H1 (cell line): ENCODE measurements around the gene ARL2. TPM values are rescaled to one million over a fixed set of nuclear protein-coding genes. Genes with fewer than 3 reads are reported as not detected.

Source experiments
- CTCF ChIA-PET: fragments of 300-600 bp; sonication (Branson Sonifier 250); formaldehyde crosslinking; loops from one replicate; lab custom pipeline; 2021; ENCODE audit not compliant: partially characterized antibody; lab: Charles Lee
- POLR2A ChIA-PET: fragments of 300-600 bp; sonication (Branson Sonifier 250); formaldehyde crosslinking; loops from one replicate; lab custom pipeline; 2021; ENCODE audit warnings: inconsistent platforms; ENCODE audit not compliant: partially characterized antibody; lab: Charles Lee
- DNase-seq, 2 experiments: peaks; one replicate each; pipeline versions ENCODE4 v3.0.0 to v3.0.0-alpha.2; 2010 to 2022; ENCODE audit warnings: low spot score in 2 of 2, low read depth in 1 of 2, mixed read lengths in 1 of 2
- FAIRE-seq: peaks from 2 replicates; lab custom pipeline; 2011; peaks lifted over from hg19 to GRCh38; lab: Jason Lieb, UNC
- H2AFZ ChIP-seq: 2 replicates; pipeline ENCODE4 v1.8.1; 2012; ENCODE audit warnings: low read length, inconsistent platforms
- H2AK5ac ChIP-seq: 2 replicates; pipeline ENCODE4 v1.6.1; 2013; ENCODE audit warnings: low read depth, low read length
- H2BK120ac ChIP-seq: replicated peaks from 2 replicates; pipeline ENCODE3; 2013; ENCODE audit warnings: low read depth, low read length, inconsistent platforms
- H2BK12ac ChIP-seq: 2 replicates; pipeline ENCODE4 v1.6.1; 2013; ENCODE audit warnings: low read depth, low read length
- H2BK15ac ChIP-seq: 2 replicates; pipeline ENCODE4 v1.6.1; 2013; ENCODE audit warnings: low read length
- H2BK20ac ChIP-seq: 2 replicates; pipeline ENCODE4 v1.6.1; 2013; ENCODE audit warnings: low read length
- H2BK5ac ChIP-seq: 2 replicates; pipeline ENCODE4 v1.6.1; 2013; ENCODE audit warnings: low read depth, low read length
- H3K14ac ChIP-seq: 2 replicates; pipeline ENCODE4 v1.6.1; 2013; ENCODE audit warnings: inconsistent platforms; ENCODE audit not compliant: insufficient read length
- H3K18ac ChIP-seq: 2 replicates; pipeline ENCODE4 v1.6.1; 2013; ENCODE audit warnings: low read length; ENCODE audit errors: extremely low read depth
- H3K23ac ChIP-seq: 2 replicates; pipeline ENCODE4 v1.6.1; 2013; ENCODE audit warnings: inconsistent platforms; ENCODE audit not compliant: insufficient read length
- H3K23me2 ChIP-seq: 2 replicates; pipeline ENCODE4 v1.6.1; 2013; ENCODE audit warnings: low read depth, low read length
- H3K27ac ChIP-seq: 2 replicates; pipeline ENCODE4 v1.6.1; 2011; ENCODE audit warnings: low read depth, low read length, inconsistent platforms
- H3K27me3 ChIP-seq, 4 experiments: replicated peaks in 1 of 4; 1 replicate in 1 of 4; 2 replicates in 3 of 4; pipeline versions ENCODE4 v1.6.1 to v1.8.1; 2011 to 2013; ENCODE audit warnings: low read length in 3 of 4, mild to moderate bottlenecking in 3 of 4, inconsistent platforms in 2 of 4, mixed read lengths in 2 of 4, moderate library complexity in 1 of 4; ENCODE audit not compliant: control insufficient read depth in 3 of 4, insufficient read depth in 3 of 4; ENCODE audit errors: extremely low read depth in 1 of 4
- H3K36me3 ChIP-seq, 4 experiments: 2 replicates each; pipeline versions ENCODE4 v1.6.1 to v1.8.1; 2011 to 2013; ENCODE audit warnings: mild to moderate bottlenecking in 4 of 4, low read length in 3 of 4, moderate library complexity in 2 of 4, control low read depth in 1 of 4, inconsistent platforms in 1 of 4; ENCODE audit not compliant: insufficient read depth in 4 of 4, control insufficient read depth in 2 of 4
- H3K4ac ChIP-seq: replicated peaks from 2 replicates; pipeline ENCODE3; 2013; ENCODE audit warnings: low read length, low read depth, mixed read lengths, inconsistent platforms; ENCODE audit not compliant: insufficient read length
- H3K4me1 ChIP-seq, 4 experiments: replicated peaks in 1 of 4; 1 replicate in 1 of 4; 2 replicates in 3 of 4; pipeline versions ENCODE4 v1.6.1 to v1.8.1; 2011 to 2013; ENCODE audit warnings: low read length in 3 of 4, inconsistent platforms in 2 of 4, mixed read lengths in 1 of 4; ENCODE audit not compliant: insufficient read depth in 4 of 4, control insufficient read depth in 3 of 4
- H3K4me2 ChIP-seq, 2 experiments: 2 replicates each; pipeline versions ENCODE4 v1.6.1 to v1.8.1; 2011 to 2013; ENCODE audit warnings: low read depth in 2 of 2, low read length in 2 of 2, control low read depth in 1 of 2, inconsistent platforms in 1 of 2, mild to moderate bottlenecking in 1 of 2; ENCODE audit not compliant: insufficient read depth in 1 of 2
- H3K4me3 ChIP-seq, 4 experiments: fragments of 200-600, 300-600 bp in 1 of 4; sonication (generic), shearing (Covaris generic), sonication (Bioruptor Twin) in 1 of 4; 2 replicates each; pipeline versions ENCODE4 v1.5.1 to v1.8.1; 2011 to 2016; ENCODE audit warnings: low read length in 4 of 4, low read depth in 3 of 4, control low read depth in 2 of 4, inconsistent platforms in 2 of 4, mild to moderate bottlenecking in 2 of 4, mixed read lengths in 1 of 4, moderate library complexity in 1 of 4; ENCODE audit not compliant: insufficient read depth in 2 of 4; ENCODE audit errors: extremely low read depth in 1 of 4
- H3K56ac ChIP-seq: replicated peaks from 2 replicates; pipeline ENCODE3; 2013; ENCODE audit warnings: low read depth, mild to moderate bottlenecking, mixed read lengths, low read length, inconsistent platforms; ENCODE audit not compliant: insufficient read length
- H3K79me1 ChIP-seq: 2 replicates; pipeline ENCODE4 v1.6.1; 2013; ENCODE audit warnings: low read depth, low read length, control low read depth
- H3K79me2 ChIP-seq, 2 experiments: 2 replicates each; pipeline versions ENCODE4 v1.6.1 to v1.8.1; 2012 to 2013; ENCODE audit warnings: low read length in 2 of 2, mild to moderate bottlenecking in 2 of 2, inconsistent platforms in 1 of 2; ENCODE audit not compliant: insufficient read depth in 2 of 2, control insufficient read depth in 1 of 2
- H3K9ac ChIP-seq, 4 experiments: replicated peaks in 1 of 4; 1 replicate in 1 of 4; 2 replicates in 3 of 4; pipeline versions ENCODE4 v1.6.1 to v1.8.1; 2011 to 2013; ENCODE audit warnings: low read depth in 3 of 4, low read length in 3 of 4, control low read depth in 2 of 4, mild to moderate bottlenecking in 2 of 4, moderate library complexity in 2 of 4, inconsistent platforms in 1 of 4; ENCODE audit errors: extremely low read depth in 1 of 4
- H3K9me3 ChIP-seq, 2 experiments: 2 replicates each; pipeline versions ENCODE4 v1.6.1 to v1.8.1; 2012 to 2013; ENCODE audit warnings: mild to moderate bottlenecking in 2 of 2, moderate library complexity in 2 of 2, control low read depth in 1 of 2, inconsistent platforms in 1 of 2, low read depth in 1 of 2, low read length in 1 of 2, mixed read lengths in 1 of 2; ENCODE audit not compliant: insufficient read depth in 2 of 2
- H4K20me1 ChIP-seq, 2 experiments: replicated peaks in 1 of 2; 2 replicates each; pipeline versions ENCODE3 to v1.8.1; 2011 to 2013; ENCODE audit warnings: inconsistent platforms in 2 of 2, low read length in 2 of 2, mild to moderate bottlenecking in 1 of 2; ENCODE audit not compliant: insufficient read depth in 2 of 2, control insufficient read depth in 1 of 2
- H4K5ac ChIP-seq: 2 replicates; pipeline ENCODE4 v1.6.1; 2013; ENCODE audit warnings: low read length, low read depth, mixed read lengths, inconsistent platforms; ENCODE audit not compliant: insufficient read length
- H4K8ac ChIP-seq: 2 replicates; pipeline ENCODE4 v1.8.0; 2013; ENCODE audit warnings: mild to moderate bottlenecking, moderate library complexity, low read length, inconsistent platforms; ENCODE audit not compliant: insufficient read depth; ENCODE audit errors: extremely low read depth
- H4K91ac ChIP-seq: replicated peaks from 2 replicates; pipeline ENCODE3; 2013; ENCODE audit warnings: low read length, mixed read lengths, inconsistent platforms; ENCODE audit not compliant: insufficient read length
- BCL11A ChIP-seq, 2 experiments: IDR thresholded peaks; one replicate each; pipeline ENCODE4 v1.6.1; 2011; ENCODE audit warnings: low read depth in 2 of 2, low read length in 2 of 2, mild to moderate bottlenecking in 2 of 2
- E2F6 ChIP-seq: IDR thresholded peaks from 2 replicates; pipeline ENCODE4 v1.6.1; 2012; ENCODE audit warnings: inconsistent platforms
- JUND ChIP-seq: IDR thresholded peaks from 2 replicates; pipeline ENCODE4 v1.6.1; 2011; ENCODE audit warnings: mild to moderate bottlenecking, improper control_type of control experiment, low read length
- KDM5A ChIP-seq: fragments of 200-600 bp; IDR thresholded peaks from 2 replicates; pipeline ENCODE4 v1.7.1; 2012; ENCODE audit warnings: mild to moderate bottlenecking, low read length, inconsistent platforms, mixed read lengths
- MAFK ChIP-seq: IDR thresholded peaks from 2 replicates; pipeline ENCODE4 v1.6.1; 2012; ENCODE audit warnings: low read depth, mild to moderate bottlenecking, improper control_type of control experiment, low read length
- NANOG ChIP-seq: IDR thresholded peaks from 2 replicates; pipeline ENCODE4 v1.6.1; 2011; ENCODE audit warnings: low read length, low read depth, mild to moderate bottlenecking, inconsistent platforms; ENCODE audit not compliant: insufficient read depth, poor library complexity, severe bottlenecking
- SAP30 ChIP-seq: fragments of 300-600 bp; sonication (generic); IDR thresholded peaks from 2 replicates; pipeline ENCODE4 v1.7.1; 2012; ENCODE audit warnings: low read length, moderate library complexity, mild to moderate bottlenecking, inconsistent platforms; ENCODE audit not compliant: insufficient read depth, insufficient replicate concordance
- SRF ChIP-seq: IDR thresholded peaks from 2 replicates; pipeline ENCODE4 v1.6.1; 2011; ENCODE audit warnings: mild to moderate bottlenecking, low read depth, low read length, moderate library complexity
- YY1 ChIP-seq: IDR thresholded peaks from 2 replicates; pipeline ENCODE4 v1.6.1; 2011; ENCODE audit warnings: low read depth, mild to moderate bottlenecking, low read length
- WGBS, 2 experiments: shearing (Covaris generic) in 1 of 2; methylation state at CpG; one replicate each; pipeline versions ENCODE4 v1.1.6 to v1.1.7; 2013 to 2015; ENCODE audit warnings: low lambda C conversion rate in 2 of 2, mixed read lengths in 2 of 2, inconsistent platforms in 1 of 2, low coverage in 1 of 2, missing lambda C conversion rate in 1 of 2; ENCODE audit not compliant: insufficient replicate concordance in 2 of 2, insufficient coverage in 1 of 2, insufficient read length in 1 of 2; ENCODE audit errors: extremely low coverage in 1 of 2, missing lambda C conversion rate in 1 of 2; 5-methylcytosine and 5-hydroxymethylcytosine counted together
- polyA plus RNA-seq, 7 experiments: library from polyadenylated mRNA; depleted of rRNA in 3 of 7; stranded (reverse) in 5 of 7; unstranded in 2 of 7; fragments of >200 nt in 5 of 7; fragments of 200-250 nt in 2 of 7; gene quantifications; 1 replicate in 5 of 7; 2 replicates in 1 of 7; 4 replicates in 1 of 7; pipeline versions ENCODE4 v1.2.1 to v1.2.3, GENCODE V29; 2011 to 2013; ENCODE audit warnings: missing spikeins in 2 of 7, mixed read lengths in 2 of 7
- total RNA-seq: library from RNA; stranded (reverse); fragmentation: NEBNext Ultra II Directional; extraction: Animal tissue kit (Norgen Biotek cat#: 25700); gene quantifications from 2 replicates; pipeline ENCODE4 v1.2.1, GENCODE V29; 2021

ARL2 gene
- total and polyA plus RNA-seq, 2 of the 8 experiments (the other 6 are each of a cell fraction or from before 2014, with no cell fraction given), result 186 to 535 TPM

GRCh38 chr11:65051398-65051858 is 37.5 kb downstream of the ARL2 start:
- Histone ChIP-seq H3K14ac (no peak overlapping the region), H3K79me1 (no peaks in the 10 kb centered on the region), H3K4ac (no peak overlapping the region), H3K27me3 (peaks cover 0 to 9% (median 3%) of the 10 kb centered on the region in 4 experiments; a peak in 3 of 7 replicates), H3K4me1 (peaks cover 0 to 10% (median 7%) of the 10 kb centered on the region in 4 experiments; a peak in 5 of 7 replicates), H3K9me3 (no peaks in the 10 kb centered on the region), H2AFZ (no peak overlapping the region), H3K36me3 (no peaks in the 10 kb centered on the region), H2AK5ac (no peak overlapping the region), H2BK20ac (no peak overlapping the region), H3K56ac (no peak overlapping the region), H3K18ac (no peak overlapping the region), H3K27ac (no peak overlapping the region), H4K5ac (no peak overlapping the region), H3K9ac (no peak overlapping the region), H3K23ac (no peak overlapping the region), H3K4me3 (no peak overlapping the region), H2BK5ac (no peak overlapping the region), H4K20me1 (no peaks in the 10 kb centered on the region), H3K79me2 (no peaks in the 10 kb centered on the region), H4K91ac (no peak overlapping the region), H3K4me2 (no peak overlapping the region), H2BK120ac (no peak overlapping the region), H2BK15ac (no peak overlapping the region), H2BK12ac (no peak overlapping the region), H4K8ac (no peak overlapping the region), H3K23me2 (no peaks in the 10 kb centered on the region; the same call in 1 of the 2 replicates)
- WGBS, 2 experiments, result 83% methylated on average over 8 of the region's 9 CpGs; no CpG with 5 or more reads in 1 of the 2 experiments
- CTCF ChIA-PET, result interaction anchor here (0.7 to 1.6 kb wide), 4 partner anchors 13 to 66 kb away, joined by 3 to 5 read pairs (median 4); no protein-coding TSS in a partner anchor
- DNase-seq (no peak), FAIRE-seq (no peak)
- POLR2A ChIA-PET, result no interaction called here
- no peak for TF ChIP-seq JUND
- no peak for TF ChIP-seq E2F6
- no peak for TF ChIP-seq NANOG
- no peak for TF ChIP-seq SRF
- TF ChIP-seq SAP30, result no peak
- TF ChIP-seq YY1, result no peak
- no peak for TF ChIP-seq MAFK
- TF ChIP-seq KDM5A, result no peak
- no peak for TF ChIP-seq BCL11A (IDR thresholded peaks at IDR 0.05; ENCODE audit: low read depth in 2 of 2, low read length in 2 of 2)
